ENCODE measurements around the gene REXO4. TPM values are rescaled to one million over a fixed set of nuclear protein-coding genes. Genes with fewer than 3 reads are reported as not detected.

REXO4 gene
- total RNA-seq, 2 donors from 2014 or later: 30.2 to 36.5 TPM

GRCh38 chr9:133430244-133430643 lies 12.4 kb upstream of the REXO4 start:
- Histone ChIP-seq H3K27me3 (ENCODE audit: control insufficient read depth, insufficient read depth, low read length, poor library complexity, severe bottlenecking) (no peaks in the 10 kb centered on the region), H3K4me1 (ENCODE audit: control insufficient read depth, insufficient read depth, low read length) (no peaks in the 10 kb centered on the region), H3K4me3 (ENCODE audit: low read length) (no peak overlapping the region), H3K36me3 (ENCODE audit: control insufficient read depth, insufficient read depth, low read length) (no peaks in the 10 kb centered on the region), H3K9ac (ENCODE audit: extremely low read depth, low read length, poor library complexity, severe bottlenecking) (no peak overlapping the region), H3K27ac (ENCODE audit: low read depth, low read length) (no peak overlapping the region), H3K9me3 (ENCODE audit: control insufficient read depth, low read length) (peaks cover 10% of the 10 kb centered on the region)
- no peaks in the 10 kb centered on the region for H3K4me1 Mint-ChIP-seq
- H3K4me3 Mint-ChIP-seq: peak overlapping the region; percentile 55
- TF ChIP-seq CTCF (conservative IDR thresholded peaks at IDR 0.05): no peak
- 100% methylated on average over 1 of the region's 1 CpG; no CpG with 5 or more reads in 1 of the 2 experiments for WGBS, 2 experiments (ENCODE audit: insufficient coverage in 1 of 2, insufficient read length in 1 of 2)
- H3K27ac Mint-ChIP-seq: no peak overlapping the region
- H3K36me3 Mint-ChIP-seq (ENCODE audit: low read depth): peaks cover 3% of the 10 kb centered on the region
- H3K27me3 Mint-ChIP-seq (ENCODE audit: insufficient read depth): peaks cover 6% of the 10 kb centered on the region
- H3K9me3 Mint-ChIP-seq: peaks cover 5% of the 10 kb centered on the region
- DNase-seq: no peak

- DNase-seq: peak; percentile 95
- H3K9me3 ChIP-seq (ENCODE audit: control insufficient read depth, low read length): peaks cover 10% of the 10 kb centered on the region
- no peaks in the 10 kb centered on the region for H3K27me3 ChIP-seq (ENCODE audit: control insufficient read depth, insufficient read depth, low read length, poor library complexity, severe bottlenecking)
- H3K4me3 ChIP-seq (ENCODE audit: low read length): no peak overlapping the region
- no peak overlapping the region for H3K9ac ChIP-seq (ENCODE audit: extremely low read depth, low read length, poor library complexity, severe bottlenecking)
- Mint-ChIP-seq H3K4me1 (no peaks in the 10 kb centered on the region), H3K27me3 (ENCODE audit: insufficient read depth) (peaks cover 6% of the 10 kb centered on the region), H3K9me3 (peaks cover 5% of the 10 kb centered on the region), H3K4me3 (peak overlapping the region; percentile 55), H3K27ac (no peak overlapping the region), H3K36me3 (ENCODE audit: low read depth) (peaks cover 3% of the 10 kb centered on the region)
- 19 to 21% methylated on average over 41 to 49 of the region's 49 CpGs for WGBS, 2 experiments (ENCODE audit: insufficient coverage in 1 of 2, insufficient read length in 1 of 2)
- H3K36me3 ChIP-seq (ENCODE audit: control insufficient read depth, insufficient read depth, low read length): no peaks in the 10 kb centered on the region
- TF ChIP-seq CTCF (conservative IDR thresholded peaks at IDR 0.05): peak; percentile 78
- no peak overlapping the region for H3K27ac ChIP-seq (ENCODE audit: low read depth, low read length)
- H3K4me1 ChIP-seq (ENCODE audit: control insufficient read depth, insufficient read depth, low read length): no peaks in the 10 kb centered on the region
Observed at GRCh38 chr9:133429641-133430161, 11.9 kb upstream of the REXO4 start.

GRCh38 chr9:133429214-133429613 lies 11.4 kb upstream of the REXO4 start:
- peak overlapping the region; percentile 55 for H3K4me3 Mint-ChIP-seq
- H3K36me3 ChIP-seq (ENCODE audit: control insufficient read depth, insufficient read depth, low read length): no peaks in the 10 kb centered on the region
- 5% methylated on average over 18 of the region's 18 CpGs; no CpG with 5 or more reads in 1 of the 2 experiments for WGBS, 2 experiments (ENCODE audit: insufficient coverage in 1 of 2, insufficient read length in 1 of 2)
- no peak overlapping the region for H3K27ac ChIP-seq (ENCODE audit: low read depth, low read length)
- peaks cover 3% of the 10 kb centered on the region for H3K36me3 Mint-ChIP-seq (ENCODE audit: low read depth)
- H3K9me3 ChIP-seq (ENCODE audit: control insufficient read depth, low read length): peaks cover 10% of the 10 kb centered on the region
- no peak for TF ChIP-seq CTCF (conservative IDR thresholded peaks at IDR 0.05)
- peak; percentile 83 for DNase-seq
- H3K27me3 ChIP-seq (ENCODE audit: control insufficient read depth, insufficient read depth, low read length, poor library complexity, severe bottlenecking): no peaks in the 10 kb centered on the region
- H3K9ac ChIP-seq (ENCODE audit: extremely low read depth, low read length, poor library complexity, severe bottlenecking): no peak overlapping the region
- H3K4me1 ChIP-seq (ENCODE audit: control insufficient read depth, insufficient read depth, low read length): no peaks in the 10 kb centered on the region
- H3K27me3 Mint-ChIP-seq (ENCODE audit: insufficient read depth): peaks cover 6% of the 10 kb centered on the region
- H3K4me3 ChIP-seq (ENCODE audit: low read length): no peak overlapping the region
- H3K4me1 Mint-ChIP-seq: no peaks in the 10 kb centered on the region
- peaks cover 5% of the 10 kb centered on the region for H3K9me3 Mint-ChIP-seq
- no peak overlapping the region for H3K27ac Mint-ChIP-seq
